Vein endothelial cell (primary cell): ENCODE data around the gene YBX2. TPM values are rescaled to one million over a fixed set of nuclear protein-coding genes. Genes with fewer than 3 reads are reported as not detected.

Source experiments
- total RNA-seq: library from RNA; depleted of rRNA; stranded (reverse); fragments of >200 nt; gene quantifications from 2 replicates; pipeline ENCODE4 v1.2.3, GENCODE V29; 2012

YBX2 gene
- 2.3 TPM in 1 of 2 replicates, not detected in the other for total RNA-seq

GRCh38 chr17:7294614-7295153 is at the start of gene YBX2:
Gene YBX2 (minus strand): TSS chr17:7294639. CDS start chr17:7294500, 139 bp downstream.

GRCh38 chr17:7336240-7337175 is 42.1 kb upstream of the YBX2 start, which contains the start of gene ACAP1:
Gene ACAP1 (plus strand): TSS chr17:7336529. CDS start chr17:7336735, 206 bp downstream.

GRCh38 chr17:7328840-7329373 is 34.5 kb upstream of the YBX2 start, which contains the start of gene NEURL4:
Gene NEURL4 (minus strand): TSS chr17:7329335. CDS start chr17:7329312, 23 bp downstream.

GRCh38 chr17:7314719-7315569 is 20.5 kb upstream of the YBX2 start, which contains the start of gene GPS2:
Gene GPS2 (minus strand): TSS chr17:7315360. CDS start chr17:7315052, 308 bp downstream.

GRCh38 chr17:7306911-7307685 is 12.7 kb upstream of the YBX2 start, which contains the start of gene EIF5A:
Gene EIF5A (plus strand): TSS chr17:7307628. CDS start chr17:7309636, 2,008 bp downstream.

GRCh38 chr17:7281074-7281952 is 13.1 kb downstream of the YBX2 start, which contains the start of gene SLC2A4:
Gene SLC2A4 (plus strand): TSS chr17:7281718. CDS start chr17:7281935, 217 bp downstream.

GRCh38 chr17:7262192-7262934 is 32.1 kb downstream of the YBX2 start, which contains the start of gene CLDN7:
Gene CLDN7 (minus strand): TSS chr17:7262478. CDS start chr17:7262043, 435 bp downstream.

GRCh38 chr17:7252176-7253043 is 42.0 kb downstream of the YBX2 start, which contains the start of gene ELP5:
Gene ELP5 (plus strand): TSS chr17:7252215. CDS start chr17:7252551, 336 bp downstream.

GRCh38 chr17:7251661-7252175 is 42.7 kb downstream of the YBX2 start, which contains the start of gene CTDNEP1:
Gene CTDNEP1 (minus strand): TSS chr17:7251734. CDS start chr17:7251296, 438 bp downstream.

GRCh38 chr17:7241783-7242716 is 52.4 kb downstream of the YBX2 start, which contains the start of gene GABARAP:
Gene GABARAP (minus strand): TSS chr17:7242449. CDS start chr17:7242330, 119 bp downstream.

GRCh38 chr17:7239091-7240027 is 55.1 kb downstream of the YBX2 start, which contains the start of gene PHF23:
Gene PHF23 (minus strand): TSS chr17:7239457. CDS start chr17:7239279, 178 bp downstream.

